Astrocyte (in vitro differentiated cells and primary cell): ENCODE data around the gene OR6S1. TPM values are rescaled to one million over a fixed set of nuclear protein-coding genes. Genes with fewer than 3 reads are reported as not detected.

Experiments
- DNase-seq: peaks from one replicate; pipeline ENCODE4 v3.0.0-alpha.2; 2010; ENCODE audit warnings: low read depth
- FAIRE-seq: peaks from 2 replicates; lab custom pipeline; 2011; peaks lifted over from hg19 to GRCh38; lab: Jason Lieb, UNC
- H2AFZ ChIP-seq: 2 replicates; pipeline ENCODE4 v1.6.0; 2012; ENCODE audit warnings: low read depth, low read length, inconsistent platforms
- H3K27ac ChIP-seq: 2 replicates; pipeline ENCODE4 v1.5.1; 2011; ENCODE audit warnings: low read depth, low read length, inconsistent platforms
- H3K27me3 ChIP-seq: 2 replicates; pipeline ENCODE4 v1.6.0; 2011; ENCODE audit warnings: low read length, inconsistent platforms; ENCODE audit not compliant: insufficient read depth
- H3K36me3 ChIP-seq: 2 replicates; pipeline ENCODE4 v1.5.1; 2011; ENCODE audit warnings: low read length, inconsistent platforms; ENCODE audit not compliant: insufficient read depth
- H3K4me1 ChIP-seq: 2 replicates; pipeline ENCODE4 v1.5.1; 2011; ENCODE audit warnings: low read length, inconsistent platforms; ENCODE audit not compliant: insufficient read depth
- H3K4me2 ChIP-seq: 2 replicates; pipeline ENCODE4 v1.6.0; 2012; ENCODE audit warnings: low read length, inconsistent platforms
- H3K4me3 ChIP-seq: 2 replicates; pipeline ENCODE4 v1.5.1; 2011; ENCODE audit warnings: low read depth, mild to moderate bottlenecking, low read length, inconsistent platforms; ENCODE audit not compliant: insufficient read depth
- H3K79me2 ChIP-seq: 2 replicates; pipeline ENCODE4 v1.6.0; 2012; ENCODE audit warnings: mild to moderate bottlenecking, low read length, inconsistent platforms; ENCODE audit not compliant: insufficient read depth
- H3K9ac ChIP-seq: 2 replicates; pipeline ENCODE4 v1.6.0; 2012; ENCODE audit warnings: mild to moderate bottlenecking, low read length, inconsistent platforms
- H3K9me3 ChIP-seq: 2 replicates; pipeline ENCODE4 v1.5.1; 2012; ENCODE audit warnings: low read depth, mild to moderate bottlenecking, low read length, inconsistent platforms; ENCODE audit not compliant: insufficient read depth
- H4K20me1 ChIP-seq: 2 replicates; pipeline ENCODE4 v1.6.0; 2012; ENCODE audit warnings: low read length, inconsistent platforms; ENCODE audit not compliant: insufficient read depth
- H3K27ac Mint-ChIP-seq: one replicate; pipeline ENCODE4 v1.8.0; 2021; ENCODE audit warnings: mild to moderate bottlenecking, mixed read lengths; ENCODE audit not compliant: unreplicated experiment
- H3K27me3 Mint-ChIP-seq: one replicate; pipeline ENCODE4 v1.8.0; 2021; ENCODE audit warnings: low read depth, mixed read lengths; ENCODE audit not compliant: unreplicated experiment
- H3K36me3 Mint-ChIP-seq: one replicate; pipeline ENCODE4 v1.8.0; 2021; ENCODE audit warnings: low read depth, mixed read lengths; ENCODE audit not compliant: unreplicated experiment
- H3K4me1 Mint-ChIP-seq: one replicate; pipeline ENCODE4 v1.8.0; 2021; ENCODE audit warnings: low read depth, mixed read lengths; ENCODE audit not compliant: unreplicated experiment
- H3K4me3 Mint-ChIP-seq: one replicate; pipeline ENCODE4 v1.8.0; 2021; ENCODE audit warnings: mild to moderate bottlenecking, moderate library complexity, mixed read lengths; ENCODE audit not compliant: unreplicated experiment
- H3K9me3 Mint-ChIP-seq: one replicate; pipeline ENCODE4 v1.8.0; 2021; ENCODE audit warnings: mild to moderate bottlenecking, mixed read lengths; ENCODE audit not compliant: unreplicated experiment
- CTCF ChIP-seq: IDR thresholded peaks from 2 replicates; pipeline ENCODE4 v1.5.1; 2011; ENCODE audit warnings: low read depth, mild to moderate bottlenecking, inconsistent platforms, low read length, moderate library complexity; ENCODE audit not compliant: insufficient read depth
- EZH2 ChIP-seq: IDR thresholded peaks from 2 replicates; pipeline ENCODE4 v1.6.1; 2012; ENCODE audit warnings: mild to moderate bottlenecking, low read length, inconsistent platforms; ENCODE audit not compliant: insufficient read depth
- total RNA-seq: library from RNA; stranded (reverse); gene quantifications from 2 replicates; pipeline ENCODE4 v1.2.1, GENCODE V29; 2021

The OR6S1 gene
- total RNA-seq, 1 donor from 2014 or later: not detected

GRCh38 chr14:20631880-20632389 is 9.6 kb downstream of the OR6S1 start:
- H3K4me1 ChIP-seq: peaks cover 13% of the 10 kb centered on the region
- H3K36me3 Mint-ChIP-seq: no peaks in the 10 kb centered on the region
- H3K4me1 Mint-ChIP-seq: peaks cover 16% of the 10 kb centered on the region
- no peaks in the 10 kb centered on the region for H3K9me3 ChIP-seq
- DNase-seq (peak; percentile 20), FAIRE-seq (no peak)
- H3K9me3 Mint-ChIP-seq: no peaks in the 10 kb centered on the region
- H3K4me3 ChIP-seq: peak overlapping the region; percentile 63
- no peaks in the 10 kb centered on the region for H4K20me1 ChIP-seq
- peaks cover 17% of the 10 kb centered on the region for H3K27me3 ChIP-seq
- no peaks in the 10 kb centered on the region for H3K79me2 ChIP-seq
- no peaks in the 10 kb centered on the region for H3K36me3 ChIP-seq
- no peak overlapping the region for H3K27ac Mint-ChIP-seq
- peak overlapping the region; percentile 19 for H2AFZ ChIP-seq
- peaks cover 15% of the 10 kb centered on the region for H3K27me3 Mint-ChIP-seq
- no peak overlapping the region for H3K27ac ChIP-seq
- TF ChIP-seq EZH2: no peak
- no peak for TF ChIP-seq CTCF
- H3K4me3 Mint-ChIP-seq: peak overlapping the region; percentile 88
- peak overlapping the region; percentile 81 for H3K4me2 ChIP-seq
- H3K9ac ChIP-seq: no peak overlapping the region

- H4K20me1 ChIP-seq: no peaks in the 10 kb centered on the region
- peak overlapping the region; percentile 51 for H3K4me3 ChIP-seq
- H3K27me3 ChIP-seq: peaks cover 20% of the 10 kb centered on the region
- no peaks in the 10 kb centered on the region for H3K36me3 ChIP-seq
- H3K27ac ChIP-seq: no peak overlapping the region
- peak overlapping the region; percentile 88 for H3K4me3 Mint-ChIP-seq
- no peaks in the 10 kb centered on the region for H3K79me2 ChIP-seq
- peak overlapping the region; percentile 36 for H3K9ac ChIP-seq
- peaks cover 14% of the 10 kb centered on the region for H3K27me3 Mint-ChIP-seq
- no peak for TF ChIP-seq CTCF
- no peak overlapping the region for H2AFZ ChIP-seq
- no peaks in the 10 kb centered on the region for H3K36me3 Mint-ChIP-seq
- H3K27ac Mint-ChIP-seq: peak overlapping the region; percentile 28
- DNase-seq (no peak), FAIRE-seq (no peak)
- H3K4me1 Mint-ChIP-seq: peaks cover 16% of the 10 kb centered on the region
- no peaks in the 10 kb centered on the region for H3K9me3 ChIP-seq
- no peaks in the 10 kb centered on the region for H3K9me3 Mint-ChIP-seq
- peaks cover 13% of the 10 kb centered on the region for H3K4me1 ChIP-seq
- H3K4me2 ChIP-seq: peak overlapping the region; percentile 81
Observed at GRCh38 chr14:20631023-20631879, 10.2 kb downstream of the OR6S1 start.
